HG02642 (cell line): Measurements from ENCODE around the gene RAP1B.

Experiments used
- ATAC-seq: cut with Tn5 transposase; IDR thresholded peaks from one replicate; pipeline ENCODE4 v1.9.1; 2021; ENCODE audit warnings: mild to moderate bottlenecking; ENCODE audit not compliant: unreplicated experiment, poor library complexity

RAP1B gene

GRCh38 chr12:68686595-68687521, 76.2 kb downstream of the RAP1B start, which contains the start of gene NUP107:
Gene NUP107 (plus strand): TSS chr12:68686978. CDS start chr12:68687066, 88 bp downstream.
- ATAC-seq: peak; percentile 93

- no peak for ATAC-seq
These were observed 84.8 kb downstream of the RAP1B start for GRCh38 chr12:68695454-68695853.

GRCh38 chr12:68699486-68699885, 88.8 kb downstream of the RAP1B start:
- ATAC-seq: no peak
